H1 (cell line): Measurements from ENCODE around the gene DHRS12. TPM values are rescaled to one million over a fixed set of nuclear protein-coding genes. Genes with fewer than 3 reads are reported as not detected.
A peak's percentile ranks its signal among the peaks of the same experiment; 100 is the strongest.

ENCODE experiments used
- CTCF ChIA-PET: fragments of 300-600 bp; sonication (Branson Sonifier 250); formaldehyde crosslinking; loops from one replicate; lab custom pipeline; 2021; ENCODE audit not compliant: partially characterized antibody; lab: Charles Lee
- POLR2A ChIA-PET: fragments of 300-600 bp; sonication (Branson Sonifier 250); formaldehyde crosslinking; loops from one replicate; lab custom pipeline; 2021; ENCODE audit warnings: inconsistent platforms; ENCODE audit not compliant: partially characterized antibody; lab: Charles Lee
- DNase-seq, 2 experiments: peaks; one replicate each; pipeline versions ENCODE4 v3.0.0 to v3.0.0-alpha.2; 2010 to 2022; ENCODE audit warnings: low spot score in 2 of 2, low read depth in 1 of 2, mixed read lengths in 1 of 2
- FAIRE-seq: peaks from 2 replicates; lab custom pipeline; 2011; peaks lifted over from hg19 to GRCh38; lab: Jason Lieb, UNC
- H2AFZ ChIP-seq: 2 replicates; pipeline ENCODE4 v1.8.1; 2012; ENCODE audit warnings: low read length, inconsistent platforms
- H2AK5ac ChIP-seq: 2 replicates; pipeline ENCODE4 v1.6.1; 2013; ENCODE audit warnings: low read depth, low read length
- H2BK120ac ChIP-seq: replicated peaks from 2 replicates; pipeline ENCODE3; 2013; ENCODE audit warnings: low read depth, low read length, inconsistent platforms
- H2BK12ac ChIP-seq: 2 replicates; pipeline ENCODE4 v1.6.1; 2013; ENCODE audit warnings: low read depth, low read length
- H2BK15ac ChIP-seq: 2 replicates; pipeline ENCODE4 v1.6.1; 2013; ENCODE audit warnings: low read length
- H2BK20ac ChIP-seq: 2 replicates; pipeline ENCODE4 v1.6.1; 2013; ENCODE audit warnings: low read length
- H2BK5ac ChIP-seq: 2 replicates; pipeline ENCODE4 v1.6.1; 2013; ENCODE audit warnings: low read depth, low read length
- H3K14ac ChIP-seq: 2 replicates; pipeline ENCODE4 v1.6.1; 2013; ENCODE audit warnings: inconsistent platforms; ENCODE audit not compliant: insufficient read length
- H3K18ac ChIP-seq: 2 replicates; pipeline ENCODE4 v1.6.1; 2013; ENCODE audit warnings: low read length; ENCODE audit errors: extremely low read depth
- H3K23ac ChIP-seq: 2 replicates; pipeline ENCODE4 v1.6.1; 2013; ENCODE audit warnings: inconsistent platforms; ENCODE audit not compliant: insufficient read length
- H3K23me2 ChIP-seq: 2 replicates; pipeline ENCODE4 v1.6.1; 2013; ENCODE audit warnings: low read depth, low read length
- H3K27ac ChIP-seq: 2 replicates; pipeline ENCODE4 v1.6.1; 2011; ENCODE audit warnings: low read depth, low read length, inconsistent platforms
- H3K27me3 ChIP-seq, 4 experiments: replicated peaks in 1 of 4; 1 replicate in 1 of 4; 2 replicates in 3 of 4; pipeline versions ENCODE4 v1.6.1 to v1.8.1; 2011 to 2013; ENCODE audit warnings: low read length in 3 of 4, mild to moderate bottlenecking in 3 of 4, inconsistent platforms in 2 of 4, mixed read lengths in 2 of 4, moderate library complexity in 1 of 4; ENCODE audit not compliant: control insufficient read depth in 3 of 4, insufficient read depth in 3 of 4; ENCODE audit errors: extremely low read depth in 1 of 4
- H3K36me3 ChIP-seq, 4 experiments: 2 replicates each; pipeline versions ENCODE4 v1.6.1 to v1.8.1; 2011 to 2013; ENCODE audit warnings: mild to moderate bottlenecking in 4 of 4, low read length in 3 of 4, moderate library complexity in 2 of 4, control low read depth in 1 of 4, inconsistent platforms in 1 of 4; ENCODE audit not compliant: insufficient read depth in 4 of 4, control insufficient read depth in 2 of 4
- H3K4ac ChIP-seq: replicated peaks from 2 replicates; pipeline ENCODE3; 2013; ENCODE audit warnings: low read length, low read depth, mixed read lengths, inconsistent platforms; ENCODE audit not compliant: insufficient read length
- H3K4me1 ChIP-seq, 4 experiments: replicated peaks in 1 of 4; 1 replicate in 1 of 4; 2 replicates in 3 of 4; pipeline versions ENCODE4 v1.6.1 to v1.8.1; 2011 to 2013; ENCODE audit warnings: low read length in 3 of 4, inconsistent platforms in 2 of 4, mixed read lengths in 1 of 4; ENCODE audit not compliant: insufficient read depth in 4 of 4, control insufficient read depth in 3 of 4
- H3K4me2 ChIP-seq, 2 experiments: 2 replicates each; pipeline versions ENCODE4 v1.6.1 to v1.8.1; 2011 to 2013; ENCODE audit warnings: low read depth in 2 of 2, low read length in 2 of 2, control low read depth in 1 of 2, inconsistent platforms in 1 of 2, mild to moderate bottlenecking in 1 of 2; ENCODE audit not compliant: insufficient read depth in 1 of 2
- H3K4me3 ChIP-seq, 4 experiments: fragments of 200-600, 300-600 bp in 1 of 4; sonication (generic), shearing (Covaris generic), sonication (Bioruptor Twin) in 1 of 4; 2 replicates each; pipeline versions ENCODE4 v1.5.1 to v1.8.1; 2011 to 2016; ENCODE audit warnings: low read length in 4 of 4, low read depth in 3 of 4, control low read depth in 2 of 4, inconsistent platforms in 2 of 4, mild to moderate bottlenecking in 2 of 4, mixed read lengths in 1 of 4, moderate library complexity in 1 of 4; ENCODE audit not compliant: insufficient read depth in 2 of 4; ENCODE audit errors: extremely low read depth in 1 of 4
- H3K56ac ChIP-seq: replicated peaks from 2 replicates; pipeline ENCODE3; 2013; ENCODE audit warnings: low read depth, mild to moderate bottlenecking, mixed read lengths, low read length, inconsistent platforms; ENCODE audit not compliant: insufficient read length
- H3K79me1 ChIP-seq: 2 replicates; pipeline ENCODE4 v1.6.1; 2013; ENCODE audit warnings: low read depth, low read length, control low read depth
- H3K79me2 ChIP-seq, 2 experiments: 2 replicates each; pipeline versions ENCODE4 v1.6.1 to v1.8.1; 2012 to 2013; ENCODE audit warnings: low read length in 2 of 2, mild to moderate bottlenecking in 2 of 2, inconsistent platforms in 1 of 2; ENCODE audit not compliant: insufficient read depth in 2 of 2, control insufficient read depth in 1 of 2
- H3K9ac ChIP-seq, 4 experiments: replicated peaks in 1 of 4; 1 replicate in 1 of 4; 2 replicates in 3 of 4; pipeline versions ENCODE4 v1.6.1 to v1.8.1; 2011 to 2013; ENCODE audit warnings: low read depth in 3 of 4, low read length in 3 of 4, control low read depth in 2 of 4, mild to moderate bottlenecking in 2 of 4, moderate library complexity in 2 of 4, inconsistent platforms in 1 of 4; ENCODE audit errors: extremely low read depth in 1 of 4
- H3K9me3 ChIP-seq, 2 experiments: 2 replicates each; pipeline versions ENCODE4 v1.6.1 to v1.8.1; 2012 to 2013; ENCODE audit warnings: mild to moderate bottlenecking in 2 of 2, moderate library complexity in 2 of 2, control low read depth in 1 of 2, inconsistent platforms in 1 of 2, low read depth in 1 of 2, low read length in 1 of 2, mixed read lengths in 1 of 2; ENCODE audit not compliant: insufficient read depth in 2 of 2
- H4K20me1 ChIP-seq, 2 experiments: replicated peaks in 1 of 2; 2 replicates each; pipeline versions ENCODE3 to v1.8.1; 2011 to 2013; ENCODE audit warnings: inconsistent platforms in 2 of 2, low read length in 2 of 2, mild to moderate bottlenecking in 1 of 2; ENCODE audit not compliant: insufficient read depth in 2 of 2, control insufficient read depth in 1 of 2
- H4K5ac ChIP-seq: 2 replicates; pipeline ENCODE4 v1.6.1; 2013; ENCODE audit warnings: low read length, low read depth, mixed read lengths, inconsistent platforms; ENCODE audit not compliant: insufficient read length
- H4K8ac ChIP-seq: 2 replicates; pipeline ENCODE4 v1.8.0; 2013; ENCODE audit warnings: mild to moderate bottlenecking, moderate library complexity, low read length, inconsistent platforms; ENCODE audit not compliant: insufficient read depth; ENCODE audit errors: extremely low read depth
- H4K91ac ChIP-seq: replicated peaks from 2 replicates; pipeline ENCODE3; 2013; ENCODE audit warnings: low read length, mixed read lengths, inconsistent platforms; ENCODE audit not compliant: insufficient read length
- CHD2 ChIP-seq: IDR thresholded peaks from 2 replicates; pipeline ENCODE4 v1.6.1; 2012; ENCODE audit warnings: low read length, improper control_type of control experiment
- NANOG ChIP-seq: IDR thresholded peaks from 2 replicates; pipeline ENCODE4 v1.6.1; 2011; ENCODE audit warnings: low read length, low read depth, mild to moderate bottlenecking, inconsistent platforms; ENCODE audit not compliant: insufficient read depth, poor library complexity, severe bottlenecking
- RNF2 ChIP-seq: fragments of 200-900, 300-1000 bp; sonication (generic); IDR thresholded peaks from 2 replicates; pipeline ENCODE4 v1.7.1; 2016; ENCODE audit warnings: borderline replicate concordance, low read depth, mild to moderate bottlenecking, antibody characterized with exemption, low read length; ENCODE audit not compliant: poor library complexity, severe bottlenecking; ENCODE audit errors: missing control alignments
- TCF12 ChIP-seq: IDR thresholded peaks from 2 replicates; pipeline ENCODE4 v1.6.1; 2011; ENCODE audit warnings: low read depth, mild to moderate bottlenecking, low read length
- ZNF274 ChIP-seq: IDR thresholded peaks from 2 replicates; pipeline ENCODE4 v1.7.0; 2012; ENCODE audit warnings: low read length, borderline replicate concordance; ENCODE audit errors: extremely low read depth
- WGBS, 2 experiments: shearing (Covaris generic) in 1 of 2; methylation state at CpG; one replicate each; pipeline versions ENCODE4 v1.1.6 to v1.1.7; 2013 to 2015; ENCODE audit warnings: low lambda C conversion rate in 2 of 2, mixed read lengths in 2 of 2, inconsistent platforms in 1 of 2, low coverage in 1 of 2, missing lambda C conversion rate in 1 of 2; ENCODE audit not compliant: insufficient replicate concordance in 2 of 2, insufficient coverage in 1 of 2, insufficient read length in 1 of 2; ENCODE audit errors: extremely low coverage in 1 of 2, missing lambda C conversion rate in 1 of 2; 5-methylcytosine and 5-hydroxymethylcytosine counted together
- polyA plus RNA-seq, 7 experiments: library from polyadenylated mRNA; depleted of rRNA in 3 of 7; stranded (reverse) in 5 of 7; unstranded in 2 of 7; fragments of >200 nt in 5 of 7; fragments of 200-250 nt in 2 of 7; gene quantifications; 1 replicate in 5 of 7; 2 replicates in 1 of 7; 4 replicates in 1 of 7; pipeline versions ENCODE4 v1.2.1 to v1.2.3, GENCODE V29; 2011 to 2013; ENCODE audit warnings: missing spikeins in 2 of 7, mixed read lengths in 2 of 7
- total RNA-seq: library from RNA; stranded (reverse); fragmentation: NEBNext Ultra II Directional; extraction: Animal tissue kit (Norgen Biotek cat#: 25700); gene quantifications from 2 replicates; pipeline ENCODE4 v1.2.1, GENCODE V29; 2021

The DHRS12 gene
- total and polyA plus RNA-seq, 2 of the 8 experiments (the other 6 are each of a cell fraction or from before 2014, with no cell fraction given), result 8.7 TPM

- no peak for FAIRE-seq
- Histone ChIP-seq H2BK20ac (no peak overlapping the region), H3K79me2 (no peaks in the 10 kb centered on the region), H3K14ac (no peak overlapping the region), H3K36me3 (no peaks in the 10 kb centered on the region), H3K79me1 (no peaks in the 10 kb centered on the region), H2BK15ac (no peak overlapping the region), H3K18ac (no peak overlapping the region), H2BK12ac (no peak overlapping the region), H3K4me1 (peaks cover 12 to 19% (median 16%) of the 10 kb centered on the region in 4 experiments), H4K20me1 (no peaks in the 10 kb centered on the region), H3K9me3 (no peaks in the 10 kb centered on the region), H3K27ac (no peak overlapping the region), H3K4me3 (peak overlapping the region in 1 of 4 experiments; percentile 80; a peak in 2 of 8 replicates), H3K4me2 (peak overlapping the region; percentile 80 to 89), H2AK5ac (no peak overlapping the region), H3K23ac (no peak overlapping the region), H3K23me2 (peaks cover 8% of the 10 kb centered on the region), H3K9ac (no peak overlapping the region), H2BK120ac (no peak overlapping the region), H4K5ac (no peak overlapping the region), H4K8ac (no peak overlapping the region), H2BK5ac (no peak overlapping the region), H3K56ac (no peak overlapping the region), H3K4ac (no peak overlapping the region), H3K27me3 (0 out of 7 replicates have a peak, but pooled peaks cover 0 to 2% (median 0%) of the 10 kb centered on the region in 4 experiments), H2AFZ (no peak overlapping the region), H4K91ac (no peak overlapping the region)
- DNase-seq, result no peak
- ChIA-PET POLR2A (interaction anchor here (1.2 to 2.0 kb wide), 2 partner anchors 9 to 352 kb away, joined by 3 to 5 read pairs; partner anchors contain the start of gene INTS6), CTCF (interaction anchor here (1.0 to 3.4 kb wide), 4 partner anchors 10 to 54 kb away, joined by 3 to 29 read pairs (median 4); no protein-coding TSS in a partner anchor)
- WGBS, 2 experiments, result 80% methylated on average over 4 of the region's 4 CpGs; no CpG with 5 or more reads in 1 of the 2 experiments
- TF ChIP-seq RNF2 (no peak), NANOG (no peak), CHD2 (no peak), TCF12 (no peak), ZNF274 (no peak)
Measured at GRCh38 chr13:51805313-51805712, 1.4 kb upstream of the DHRS12 start.
